Suppressor macrophage (primary cell): Measurements from ENCODE around the gene HNRNPA3.
"Not testable (repeated sequence)": the region's sequence is repeated elsewhere in the genome, so short reads cannot be mapped to it uniquely, and the experiment has no call there.

Experiments used
- DNase-seq, 4 experiments: peaks; one replicate each; pipeline ENCODE4 v3.0.0-alpha.2; 2020 to 2022

The HNRNPA3 gene

GRCh38 chr2:177256026-177256425 lies 43.4 kb downstream of the HNRNPA3 start:
- DNase-seq: no peak

GRCh38 chr2:177256695-177257094 lies 44.1 kb downstream of the HNRNPA3 start:
- no peak for DNase-seq

GRCh38 chr2:177257471-177257870 lies 44.9 kb downstream of the HNRNPA3 start:
- DNase-seq: no peak

GRCh38 chr2:177258059-177258458 lies 45.5 kb downstream of the HNRNPA3 start:
- no peak for DNase-seq

- no peak for DNase-seq
These were observed 47.8 kb downstream of the HNRNPA3 start for GRCh38 chr2:177260379-177260778.

- DNase-seq: no peak
These were observed 48.8 kb downstream of the HNRNPA3 start for GRCh38 chr2:177261116-177262060.

- no peak for DNase-seq
These were observed 49.5 kb downstream of the HNRNPA3 start for GRCh38 chr2:177262092-177262491.

GRCh38 chr2:177262958-177263450 lies 50.4 kb downstream of the HNRNPA3 start:
- no peak for DNase-seq

- DNase-seq: peak; percentile 99 to 100 (median 99)
These were observed 51.0 kb downstream of the HNRNPA3 start for GRCh38 chr2:177263451-177264208.

DNA sequence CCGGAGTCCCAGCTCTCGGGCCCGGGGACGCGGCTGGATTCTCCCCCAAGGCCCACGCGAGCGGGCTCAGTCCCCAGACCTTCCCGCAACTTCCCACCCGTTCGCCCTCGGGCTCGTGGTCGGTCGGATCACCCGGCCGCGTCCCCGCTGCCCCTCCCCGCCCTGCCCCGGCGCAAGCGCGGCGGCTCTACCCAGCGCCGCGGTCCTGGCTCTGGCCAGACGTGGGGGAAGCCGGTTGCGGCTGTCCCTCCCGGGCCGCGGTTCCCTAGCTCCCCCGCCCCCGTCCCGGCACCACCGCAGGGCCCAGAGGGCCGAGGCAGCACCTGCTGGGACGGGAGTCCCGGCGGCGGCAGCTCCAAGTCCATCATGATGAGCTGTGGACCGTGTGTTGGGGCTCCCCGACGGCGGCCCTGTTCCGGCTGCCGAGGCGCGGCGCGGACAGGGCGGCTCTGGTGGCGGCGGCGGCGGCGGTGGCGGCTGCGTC lies 51.7 kb downstream of the HNRNPA3 start:
- peak in 2 of 4 experiments; percentile 80 to 85 for DNase-seq

DNA sequence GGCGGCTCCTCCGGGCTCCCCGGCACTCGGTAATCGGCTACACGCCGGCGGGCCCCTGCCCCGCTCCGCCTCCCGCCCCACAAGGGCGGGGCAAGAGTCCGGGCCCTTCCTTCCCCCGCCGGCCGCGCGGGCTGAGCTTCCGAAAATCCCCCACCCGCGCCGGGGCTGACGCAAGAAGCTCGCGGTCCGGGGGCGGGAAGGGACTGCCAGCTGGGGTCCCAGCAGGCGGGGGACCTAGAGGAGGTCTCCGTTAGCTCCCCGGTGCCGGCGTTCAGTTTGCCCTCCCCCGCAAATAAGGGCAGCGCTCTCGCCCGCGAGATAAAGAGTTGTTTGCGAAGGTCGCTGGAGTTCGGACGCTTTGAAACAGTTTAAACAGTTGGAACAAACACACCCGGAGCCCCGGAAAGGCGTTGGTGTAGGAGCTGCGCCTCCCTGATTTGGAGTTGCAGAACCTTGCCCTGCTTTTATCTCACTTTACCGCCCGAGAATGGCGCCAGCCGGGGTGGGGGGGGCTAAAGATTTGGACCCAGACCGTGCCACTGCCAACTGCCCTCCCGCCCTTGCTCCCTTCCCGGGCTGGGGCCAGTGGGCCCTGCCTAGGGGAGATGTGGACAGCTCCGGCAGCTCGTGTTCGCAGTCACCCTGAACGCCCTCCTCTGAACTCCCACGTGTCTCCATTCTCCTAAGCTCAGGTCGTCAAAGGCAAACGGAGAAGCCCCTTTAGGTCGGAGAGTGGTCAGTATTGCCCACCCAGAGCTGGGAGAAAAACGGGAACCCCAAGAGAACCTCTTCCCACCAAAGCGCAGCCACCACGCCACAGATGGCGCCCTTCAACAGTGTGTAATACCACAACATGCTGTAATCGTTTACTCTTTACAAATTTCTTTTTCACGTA lies 52.3 kb downstream of the HNRNPA3 start, which contains the start of gene NFE2L2:
Gene NFE2L2, minus strand, starts transcription at position 35 of the 895 bp plus-strand sequence. CDS start 151 bp downstream, outside the sequence.
- peak; percentile 97 to 99 (median 98) for DNase-seq

DNA sequence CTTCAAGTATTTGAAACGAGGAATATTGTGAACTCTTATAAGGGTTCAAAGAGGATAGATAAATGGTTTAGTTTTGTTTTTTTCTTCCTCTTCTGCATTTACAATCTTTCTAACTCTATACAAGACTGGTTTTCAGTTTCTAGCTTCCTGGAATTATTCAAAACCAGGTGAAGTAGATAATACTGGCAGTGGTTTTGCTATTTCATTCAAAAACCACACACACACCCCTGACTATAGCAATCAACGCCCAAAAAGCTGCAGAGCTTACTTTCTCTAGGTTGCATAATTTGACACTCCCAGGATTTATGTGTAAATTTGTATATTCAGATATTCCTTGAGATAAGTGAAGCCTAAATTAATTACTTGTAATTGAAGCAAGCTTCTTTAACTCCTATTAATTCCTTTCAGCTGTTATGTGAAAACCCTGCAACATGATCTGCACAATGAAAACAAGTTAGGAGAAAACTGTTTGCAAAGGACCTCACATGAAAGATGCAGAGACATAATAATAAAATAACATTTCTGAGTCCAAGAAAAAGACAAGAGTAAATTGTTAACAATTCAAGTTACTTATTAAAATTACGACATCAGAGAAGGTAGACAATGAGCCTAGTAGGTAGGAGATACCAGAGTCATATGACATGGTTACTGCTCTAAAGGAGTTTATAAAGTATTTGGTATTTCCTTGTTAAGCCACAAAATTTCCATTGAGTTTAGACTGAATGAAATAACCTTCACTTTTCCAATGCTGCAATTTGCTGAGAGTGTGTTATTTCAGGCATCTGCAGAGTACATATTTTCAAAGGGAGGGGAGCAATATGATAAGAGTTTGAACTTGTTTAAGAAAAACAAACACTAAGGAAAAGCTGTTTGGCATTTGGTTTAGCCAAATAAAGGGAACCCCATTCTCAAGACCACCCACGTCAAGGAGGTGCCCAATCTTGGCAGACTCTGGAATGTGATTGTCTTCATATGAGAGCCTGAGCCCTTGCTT lies 53.5 kb downstream of the HNRNPA3 start:
- peak in 1 of 4 experiments; percentile 48 for DNase-seq

GRCh38 chr2:177266955-177267354 lies 54.4 kb downstream of the HNRNPA3 start:
- not testable (repeated sequence) for DNase-seq

- DNase-seq: peak in 2 of 4 experiments; percentile 56 to 57
These were observed 55.7 kb downstream of the HNRNPA3 start for GRCh38 chr2:177268187-177268871.

- no peak for DNase-seq
These were observed 56.3 kb downstream of the HNRNPA3 start for GRCh38 chr2:177268901-177269300.

- DNase-seq: no peak
These were observed 57.9 kb downstream of the HNRNPA3 start for GRCh38 chr2:177270531-177270930.

DNA sequence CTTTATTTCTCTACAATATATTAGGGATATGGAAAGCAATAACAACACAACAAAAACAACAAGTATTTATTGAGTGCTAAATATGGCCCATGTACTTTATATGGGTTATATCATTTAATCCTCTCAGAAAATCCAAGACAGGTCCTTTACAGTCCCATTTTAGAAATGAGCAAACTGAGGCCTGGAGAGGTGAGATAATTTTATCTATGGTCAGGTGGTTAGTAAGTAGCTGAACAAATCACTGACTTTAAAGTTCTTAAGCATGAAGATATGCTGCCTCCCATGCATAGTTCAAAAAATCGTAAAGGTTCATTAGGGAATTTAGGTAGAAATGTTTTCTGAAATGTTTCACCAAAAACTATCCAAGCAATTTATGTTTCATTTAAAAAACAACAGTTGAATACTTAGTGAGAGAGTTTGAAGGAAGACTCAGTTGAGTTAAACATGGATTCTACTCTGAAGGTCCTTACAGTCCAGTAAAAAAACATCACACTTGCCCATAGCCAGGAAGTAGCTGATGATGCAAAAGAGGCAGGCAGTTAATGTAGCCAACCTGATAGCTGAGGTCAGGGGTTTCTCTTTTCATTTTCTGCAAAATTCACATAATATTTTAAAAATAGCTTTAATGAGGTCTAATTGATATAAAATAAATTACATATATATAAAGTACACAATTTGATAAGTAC lies 59.5 kb downstream of the HNRNPA3 start:
- no peak for DNase-seq

DNA sequence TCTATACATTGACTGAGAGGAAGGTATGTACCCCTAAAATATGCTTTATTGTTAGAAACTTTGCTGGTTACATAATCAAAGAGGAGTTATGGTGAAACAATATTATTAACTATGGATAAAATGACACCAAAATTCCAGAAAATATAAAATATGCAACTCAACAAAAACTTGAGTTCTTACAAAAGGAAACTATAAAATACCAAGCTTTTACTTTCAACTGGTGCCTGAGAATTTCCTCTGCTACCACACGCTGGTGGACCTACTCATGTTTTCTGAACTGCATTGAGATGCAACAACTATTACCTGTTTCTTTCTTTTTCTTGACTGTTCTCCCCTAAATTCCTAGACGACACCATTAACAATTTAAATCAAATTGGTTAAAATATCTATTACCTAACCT lies 60.2 kb downstream of the HNRNPA3 start:
- DNase-seq: no peak

DNA sequence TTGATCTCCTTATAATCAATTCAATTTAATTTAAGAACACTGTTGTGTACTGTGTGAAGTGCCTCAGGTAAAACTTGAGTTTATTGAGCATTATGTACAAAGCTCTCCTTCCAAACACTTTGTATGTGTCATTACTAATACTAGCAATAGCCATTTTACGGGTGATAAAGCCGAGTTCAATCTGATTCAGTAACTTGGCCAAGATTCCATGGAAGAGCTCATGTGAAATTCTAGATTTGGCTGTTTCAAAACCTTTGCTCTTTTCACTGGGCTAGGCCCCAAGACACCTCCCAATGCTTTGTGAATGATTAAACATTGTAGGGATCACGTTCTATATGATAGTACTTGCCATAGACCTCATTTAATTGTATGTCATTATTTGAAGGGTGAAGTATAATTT lies 60.8 kb downstream of the HNRNPA3 start:
- no peak for DNase-seq
